ENCODE measurements around the gene LRATD1.

The LRATD1 gene

DNA sequence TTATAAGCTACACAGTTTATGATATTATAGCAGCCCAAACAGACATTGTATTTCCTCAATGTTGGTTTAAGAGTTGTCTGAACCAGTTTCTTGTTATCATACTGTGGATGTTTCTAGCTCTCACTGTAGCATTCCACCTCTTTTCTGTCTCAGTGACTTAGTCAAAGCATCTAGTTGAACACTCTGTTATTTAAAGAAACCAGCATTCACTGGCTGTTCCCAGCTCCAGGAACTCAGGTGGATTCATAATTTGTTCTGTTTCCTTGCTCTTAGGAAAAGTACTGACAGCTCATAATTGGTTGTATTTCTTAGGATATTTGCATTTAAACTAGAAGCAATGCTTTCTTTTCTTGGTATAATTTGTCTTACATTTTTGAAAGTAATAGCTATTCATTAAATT is 17.5 kb downstream of the LRATD1 start:
- Histone ChIP-seq H3K27ac (ENCODE audit: extremely low read depth, low read depth, low read length) (no peak overlapping the region), H3K9me3 (ENCODE audit: control insufficient read depth, insufficient read depth, low read depth, low read length) (no peaks in the 10 kb centered on the region), H3K4me1 (ENCODE audit: control insufficient read depth, insufficient read depth, low read length) (no peaks in the 10 kb centered on the region), H3K36me3 (ENCODE audit: control insufficient read depth in 2 of 2, insufficient read depth in 1 of 2, low read length in 2 of 2) (no peaks in the 10 kb centered on the region; a peak in 1 of 3 replicates), H3K4me3 (ENCODE audit: low read depth, low read length) (no peak overlapping the region)
- TF ChIP-seq ZBTB1 (tag by site-specific recombination; IDR thresholded peaks at IDR 0.05) = no peak
- TF ChIP-seq REPIN1 (tag by site-specific recombination; IDR thresholded peaks at IDR 0.05; ENCODE audit: low read depth) = no peak
- no peak for TF ChIP-seq PRDM1 (tag by site-specific recombination; IDR thresholded peaks at IDR 0.05)
- TF ChIP-seq ZNF776 (tag by site-specific recombination; IDR thresholded peaks at IDR 0.05; ENCODE audit: borderline replicate concordance) = no peak
- TF ChIP-seq, protein P1, sequence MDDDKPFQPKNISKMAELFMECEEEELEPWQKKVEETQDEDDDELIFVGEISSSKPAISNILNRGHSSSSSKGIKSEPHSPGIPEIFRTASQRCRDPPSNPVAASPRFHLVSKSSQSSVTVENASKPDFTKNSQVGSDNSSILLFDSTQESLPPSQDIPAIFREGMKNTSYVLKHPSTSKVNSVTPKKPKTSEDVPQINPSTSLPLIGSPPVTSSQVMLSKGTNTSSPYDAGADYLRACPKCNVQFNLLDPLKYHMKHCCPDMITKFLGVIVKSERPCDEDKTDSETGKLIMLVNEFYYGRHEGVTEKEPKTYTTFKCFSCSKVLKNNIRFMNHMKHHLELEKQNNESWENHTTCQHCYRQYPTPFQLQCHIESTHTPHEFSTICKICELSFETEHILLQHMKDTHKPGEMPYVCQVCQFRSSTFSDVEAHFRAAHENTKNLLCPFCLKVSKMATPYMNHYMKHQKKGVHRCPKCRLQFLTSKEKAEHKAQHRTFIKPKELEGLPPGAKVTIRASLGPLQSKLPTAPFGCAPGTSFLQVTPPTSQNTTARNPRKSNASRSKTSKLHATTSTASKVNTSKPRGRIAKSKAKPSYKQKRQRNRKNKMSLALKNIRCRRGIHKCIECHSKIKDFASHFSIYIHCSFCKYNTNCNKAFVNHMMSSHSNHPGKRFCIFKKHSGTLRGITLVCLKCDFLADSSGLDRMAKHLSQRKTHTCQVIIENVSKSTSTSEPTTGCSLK (tag by site-specific recombination; IDR thresholded peaks at IDR 0.05) = no peak
- no peak for TF ChIP-seq FEZF1 (tag by site-specific recombination; IDR thresholded peaks at IDR 0.05)
- CTCF ChIA-PET = no interaction called here
- POLR2A ChIA-PET = no interaction called here

DNA sequence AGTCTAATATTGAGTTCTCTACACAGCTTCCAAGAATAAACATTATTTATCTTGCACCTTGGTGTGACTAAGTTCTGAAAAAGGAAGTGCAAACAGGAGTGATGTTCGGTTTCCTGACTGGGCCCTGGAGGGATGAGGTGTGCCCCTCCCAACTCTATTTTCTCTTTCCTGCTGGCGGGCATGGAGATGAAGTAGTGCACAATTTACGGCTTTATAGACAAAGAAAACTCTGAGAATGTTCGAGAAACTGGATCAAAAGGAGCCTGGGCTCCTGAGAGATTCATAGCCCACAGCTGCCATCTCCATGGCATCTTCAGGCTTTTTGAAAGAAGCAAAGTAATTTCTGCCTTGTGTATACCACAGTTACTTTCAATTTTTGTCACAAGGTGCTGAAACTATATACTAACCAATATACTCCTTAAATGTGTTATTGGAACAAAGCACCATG is 22.3 kb downstream of the LRATD1 start:
- Histone ChIP-seq H3K4me1 (ENCODE audit: control insufficient read depth, insufficient read depth, low read length) (no peaks in the 10 kb centered on the region), H3K4me3 (ENCODE audit: low read depth, low read length) (no peak overlapping the region), H3K27ac (ENCODE audit: extremely low read depth, low read depth, low read length) (no peak overlapping the region), H3K36me3 (ENCODE audit: control insufficient read depth in 2 of 2, insufficient read depth in 1 of 2, low read length in 2 of 2) (no peaks in the 10 kb centered on the region; a peak in 1 of 3 replicates), H3K9me3 (ENCODE audit: control insufficient read depth, insufficient read depth, low read depth, low read length) (no peaks in the 10 kb centered on the region)
- TF ChIP-seq ZNF146 (tag by site-specific recombination; IDR thresholded peaks at IDR 0.05) (no peak), ZNF132 (tag by site-specific recombination; IDR thresholded peaks at IDR 0.05; ENCODE audit: borderline replicate concordance) (no peak), GLIS2 (tag by site-specific recombination; IDR thresholded peaks at IDR 0.05) (no peak), ZNF426 (tag by site-specific recombination; IDR thresholded peaks at IDR 0.05) (no peak), ZBTB7A (tag by site-specific recombination; IDR thresholded peaks at IDR 0.05; ENCODE audit: low read depth) (no peak), MEIS1 (CRISPR knock-in tag; IDR thresholded peaks at IDR 0.05; ENCODE audit: borderline replicate concordance) (no peak), ZXDB (tag by site-specific recombination; IDR thresholded peaks at IDR 0.05) (no peak), ZNF184 (tag by site-specific recombination; IDR thresholded peaks at IDR 0.05) (no peak), ZNF174 (tag by site-specific recombination; IDR thresholded peaks at IDR 0.05) (no peak), ZSCAN16 (tag by site-specific recombination; IDR thresholded peaks at IDR 0.05) (no peak), BCL11B (tag by site-specific recombination; IDR thresholded peaks at IDR 0.05; ENCODE audit: low read depth) (no peak), ZNF548 (tag by site-specific recombination; IDR thresholded peaks at IDR 0.05) (no peak), MYNN (tag by site-specific recombination; IDR thresholded peaks at IDR 0.05; ENCODE audit: borderline replicate concordance) (no peak), ZNF175 (tag by site-specific recombination; IDR thresholded peaks at IDR 0.05) (no peak), ZBTB1 (tag by site-specific recombination; IDR thresholded peaks at IDR 0.05) (no peak), ZNF785 (tag by site-specific recombination; IDR thresholded peaks at IDR 0.05) (no peak)
- TF ChIP-seq, protein P2, sequence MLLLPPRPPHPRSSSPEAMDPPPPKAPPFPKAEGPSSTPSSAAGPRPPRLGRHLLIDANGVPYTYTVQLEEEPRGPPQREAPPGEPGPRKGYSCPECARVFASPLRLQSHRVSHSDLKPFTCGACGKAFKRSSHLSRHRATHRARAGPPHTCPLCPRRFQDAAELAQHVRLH (tag by site-specific recombination; IDR thresholded peaks at IDR 0.05) = no peak
- TF ChIP-seq, protein P3, sequence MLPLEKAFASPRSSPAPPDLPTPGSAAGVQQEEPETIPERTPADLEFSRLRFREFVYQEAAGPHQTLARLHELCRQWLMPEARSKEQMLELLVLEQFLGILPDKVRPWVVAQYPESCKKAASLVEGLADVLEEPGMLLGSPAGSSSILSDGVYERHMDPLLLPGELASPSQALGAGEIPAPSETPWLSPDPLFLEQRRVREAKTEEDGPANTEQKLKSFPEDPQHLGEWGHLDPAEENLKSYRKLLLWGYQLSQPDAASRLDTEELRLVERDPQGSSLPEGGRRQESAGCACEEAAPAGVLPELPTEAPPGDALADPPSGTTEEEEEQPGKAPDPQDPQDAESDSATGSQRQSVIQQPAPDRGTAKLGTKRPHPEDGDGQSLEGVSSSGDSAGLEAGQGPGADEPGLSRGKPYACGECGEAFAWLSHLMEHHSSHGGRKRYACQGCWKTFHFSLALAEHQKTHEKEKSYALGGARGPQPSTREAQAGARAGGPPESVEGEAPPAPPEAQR (tag by site-specific recombination; IDR thresholded peaks at IDR 0.05) = no peak
- ChIA-PET CTCF (interaction anchor here (0.9 kb wide), 1 partner anchor 14 kb away, joined by 3 read pairs; no protein-coding TSS in a partner anchor), POLR2A (no interaction called here)

Measured in HEK293 (cell line).